A673 (cell line): ENCODE data around the gene ST3GAL4. TPM values are rescaled to one million over a fixed set of nuclear protein-coding genes. Genes with fewer than 3 reads are reported as not detected.

Experiments
- BruUV-seq: library from RNA; stranded (reverse); fragments of 400-500 nt; replicated peaks from 2 replicates; lab custom pipeline; 2021; lab: Mats Ljungman, UMichigan
- CTCF ChIA-PET: fragments of 300-600 bp; sonication (Branson Sonifier 250); formaldehyde crosslinking; loops from one replicate; lab custom pipeline; 2022; ENCODE audit warnings: antibody characterized with exemption; lab: Charles Lee
- POLR2A ChIA-PET: fragments of 300-600 bp; sonication (Branson Sonifier 250); formaldehyde crosslinking; loops from one replicate; lab custom pipeline; 2022; ENCODE audit warnings: antibody characterized with exemption; ENCODE audit not compliant: low non-redundant PET; lab: Charles Lee
- DNase-seq: peaks from one replicate; pipeline ENCODE4 v3.0.0-alpha.2; 2015; ENCODE audit warnings: low spot score
- H3K27ac ChIP-seq: fragments of 200-600 bp; sonication (generic); 2 replicates; pipeline ENCODE4 v1.5.1; 2016; ENCODE audit warnings: mixed run types, low read depth, mild to moderate bottlenecking, mixed read lengths, antibody characterized with exemption, low read length; ENCODE audit not compliant: poor library complexity, severe bottlenecking
- H3K27me3 ChIP-seq: fragments of 200-600 bp; sonication (generic); replicated peaks from 2 replicates; pipeline ENCODE4 v1.6.1; 2017; ENCODE audit warnings: mixed run types, low read depth, mild to moderate bottlenecking, mixed read lengths, antibody characterized with exemption, low read length; ENCODE audit not compliant: insufficient read depth, poor library complexity
- H3K36me3 ChIP-seq: fragments of 200-600 bp; sonication (generic); 2 replicates; pipeline ENCODE4 v1.6.1; 2016; ENCODE audit warnings: mixed run types, mild to moderate bottlenecking, mixed read lengths, antibody characterized with exemption, low read length; ENCODE audit not compliant: insufficient read depth, poor library complexity, severe bottlenecking
- H3K4me1 ChIP-seq: fragments of 200-600 bp; sonication (generic); 2 replicates; pipeline ENCODE4 v1.6.1; 2017; ENCODE audit warnings: mixed run types, mild to moderate bottlenecking, mixed read lengths, antibody characterized with exemption, low read length; ENCODE audit not compliant: insufficient read depth, poor library complexity, severe bottlenecking
- H3K4me3 ChIP-seq: fragments of 200-600 bp; sonication (generic); 2 replicates; pipeline ENCODE4 v1.5.1; 2016; ENCODE audit warnings: low read depth, mixed run types, mild to moderate bottlenecking, mixed read lengths, low read length; ENCODE audit not compliant: poor library complexity, severe bottlenecking
- H3K9me3 ChIP-seq: fragments of 200-600 bp; sonication (generic); 2 replicates; pipeline ENCODE4 v1.6.1; 2016; ENCODE audit warnings: mixed run types, low read depth, mild to moderate bottlenecking, mixed read lengths, antibody characterized with exemption, low read length; ENCODE audit not compliant: poor library complexity, severe bottlenecking
- CTCF ChIP-seq: fragments of 300-800, 200-600 bp; sonication (generic); conservative IDR thresholded peaks from 2 replicates; pipeline ENCODE4 v1.5.1; 2017; ENCODE audit warnings: low read depth, mild to moderate bottlenecking, antibody characterized with exemption, low read length, moderate library complexity, mixed read lengths
- EZH2 ChIP-seq: fragments of 200-600 bp; sonication (generic); IDR thresholded peaks from 2 replicates; pipeline ENCODE4 v1.6.1; 2017; ENCODE audit warnings: borderline replicate concordance, low read depth, mild to moderate bottlenecking, mixed read lengths, antibody characterized with exemption, low read length; ENCODE audit not compliant: poor library complexity, severe bottlenecking
- intact Hi-C: fragments of 100-400 bp; cut with micrococcal nuclease; formaldehyde crosslinking; loops from one replicate; pipeline ENCODE4 v1.10.0; 2022; ENCODE audit not compliant: unreplicated experiment
- total RNA-seq: library from RNA; stranded (reverse); gene quantifications from 2 replicates; pipeline ENCODE4 v1.2.3, GENCODE V29; 2021

ST3GAL4 gene
- total RNA-seq, 1 experiment from 2014 or later = 29.9 TPM

GRCh38 chr11:126335463-126335760, 20.1 kb upstream of the ST3GAL4 start:
- H3K27me3 ChIP-seq = no peaks in the 10 kb centered on the region
- no peaks in the 10 kb centered on the region for H3K36me3 ChIP-seq
- ChIA-PET POLR2A (no interaction called here), CTCF (no interaction called here)
- H3K4me3 ChIP-seq = no peak overlapping the region
- H3K4me1 ChIP-seq = peaks cover under 1% of the 10 kb centered on the region
- DNase-seq = no peak
- no peak for TF ChIP-seq EZH2
- no peak for TF ChIP-seq CTCF
- H3K9me3 ChIP-seq = no peaks in the 10 kb centered on the region
- BruUV-seq = no TSS peak
- intact Hi-C loops = no loop called here
- no peak overlapping the region for H3K27ac ChIP-seq

GRCh38 chr11:126336138-126336541, 19.3 kb upstream of the ST3GAL4 start:
- POLR2A ChIA-PET = no interaction called here
- Histone ChIP-seq H3K36me3 (no peaks in the 10 kb centered on the region), H3K4me1 (peaks cover 8% of the 10 kb centered on the region), H3K27me3 (no peaks in the 10 kb centered on the region), H3K9me3 (no peaks in the 10 kb centered on the region), H3K4me3 (no peak overlapping the region), H3K27ac (no peak overlapping the region)
- intact Hi-C loops = no loop called here
- DNase-seq = no peak
- no peak for TF ChIP-seq EZH2
- no peak for TF ChIP-seq CTCF
- BruUV-seq = no TSS peak
- CTCF ChIA-PET = no interaction called here

DNA sequence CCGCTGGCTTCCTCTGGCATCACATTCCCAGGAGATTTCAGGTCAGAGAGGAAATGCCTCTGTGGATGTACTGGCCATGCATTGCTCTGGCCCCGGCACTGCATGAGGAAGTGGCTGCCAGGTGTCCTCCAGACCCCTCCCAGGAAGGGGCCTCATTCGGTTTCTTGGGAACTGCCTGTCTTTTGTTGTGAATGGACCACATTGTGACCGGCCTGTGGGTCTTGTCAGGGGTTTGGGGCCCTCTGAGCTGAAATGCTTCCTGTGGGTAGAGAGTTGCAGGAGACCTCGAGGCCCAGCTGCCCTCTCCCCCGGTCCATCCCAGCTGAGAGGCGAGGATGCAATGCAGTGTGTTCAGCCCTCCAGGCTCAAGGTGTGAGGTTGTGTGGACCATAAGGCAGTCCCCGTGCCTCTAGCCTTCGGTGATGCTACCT, 18.8 kb upstream of the ST3GAL4 start:
- Histone ChIP-seq H3K4me3 (no peak overlapping the region), H3K4me1 (peaks cover 13% of the 10 kb centered on the region), H3K9me3 (no peaks in the 10 kb centered on the region), H3K36me3 (no peaks in the 10 kb centered on the region), H3K27me3 (no peaks in the 10 kb centered on the region), H3K27ac (no peak overlapping the region)
- no peak for DNase-seq
- POLR2A ChIA-PET = no interaction called here
- no peak for TF ChIP-seq CTCF
- TF ChIP-seq EZH2 = no peak
- CTCF ChIA-PET = no interaction called here
- BruUV-seq = no TSS peak
- intact Hi-C loops = no loop called here
